ENCODE results near the gene FERMT3.

The FERMT3 gene

GRCh38 chr11:64247729-64248531, 41.4 kb downstream of the FERMT3 start:
- no peak for TF ChIP-seq TOX (CRISPR knock-in tag; IDR thresholded peaks at IDR 0.05; ENCODE audit: borderline replicate concordance)
- TF ChIP-seq ZFP3 (CRISPR knock-in tag; IDR thresholded peaks at IDR 0.05), result no peak
- TF ChIP-seq, protein P1, sequence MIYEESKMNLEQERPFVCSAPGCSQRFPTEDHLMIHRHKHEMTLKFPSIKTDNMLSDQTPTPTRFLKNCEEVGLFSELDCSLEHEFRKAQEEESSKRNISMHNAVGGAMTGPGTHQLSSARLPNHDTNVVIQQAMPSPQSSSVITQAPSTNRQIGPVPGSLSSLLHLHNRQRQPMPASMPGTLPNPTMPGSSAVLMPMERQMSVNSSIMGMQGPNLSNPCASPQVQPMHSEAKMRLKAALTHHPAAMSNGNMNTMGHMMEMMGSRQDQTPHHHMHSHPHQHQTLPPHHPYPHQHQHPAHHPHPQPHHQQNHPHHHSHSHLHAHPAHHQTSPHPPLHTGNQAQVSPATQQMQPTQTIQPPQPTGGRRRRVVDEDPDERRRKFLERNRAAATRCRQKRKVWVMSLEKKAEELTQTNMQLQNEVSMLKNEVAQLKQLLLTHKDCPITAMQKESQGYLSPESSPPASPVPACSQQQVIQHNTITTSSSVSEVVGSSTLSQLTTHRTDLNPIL (CRISPR knock-in tag; IDR thresholded peaks at IDR 0.05; ENCODE audit: low read depth), result no peak
- no peak for TF ChIP-seq TCF4 (CRISPR knock-in tag; IDR thresholded peaks at IDR 0.05; ENCODE audit: borderline replicate concordance)
- no peak for TF ChIP-seq CSDC2 (CRISPR knock-in tag; IDR thresholded peaks at IDR 0.05)
- TF ChIP-seq BACH2 (CRISPR knock-in tag; IDR thresholded peaks at IDR 0.05; ENCODE audit: borderline replicate concordance), result no peak
- no peak for TF ChIP-seq ISL1 (CRISPR knock-in tag; IDR thresholded peaks at IDR 0.05)
- TF ChIP-seq SNAI2 (CRISPR knock-in tag; IDR thresholded peaks at IDR 0.05), result no peak
- no peak for TF ChIP-seq RARB (CRISPR knock-in tag; IDR thresholded peaks at IDR 0.05)
- no peak for TF ChIP-seq ESRRG (CRISPR knock-in tag; IDR thresholded peaks at IDR 0.05)
- no peak for TF ChIP-seq PPARA (CRISPR knock-in tag; IDR thresholded peaks at IDR 0.05; ENCODE audit: borderline replicate concordance)
- no peak for ATAC-seq

DNA sequence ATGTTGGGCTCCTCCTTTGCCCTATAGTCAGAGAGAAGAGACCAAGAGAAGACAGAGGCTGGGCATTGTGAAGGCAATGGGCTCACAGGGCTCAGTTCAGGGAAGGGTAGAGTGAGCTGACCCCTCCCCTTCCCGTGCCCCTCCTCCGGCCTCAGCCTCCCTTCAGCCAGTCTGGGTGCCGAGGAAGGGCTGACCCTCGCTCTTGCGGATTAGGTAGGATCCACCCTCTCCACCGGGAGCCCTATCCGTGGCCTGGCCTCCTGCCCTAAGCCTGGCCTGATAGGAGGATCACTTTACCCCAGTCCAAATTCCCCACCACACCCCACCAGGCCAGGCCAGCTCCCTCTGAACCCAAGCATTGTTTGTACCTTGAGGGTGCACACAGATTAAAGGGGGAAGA, 42.1 kb downstream of the FERMT3 start:
- no peak for ATAC-seq
- TF ChIP-seq ZNF70 (CRISPR knock-in tag; IDR thresholded peaks at IDR 0.05), result no peak
- no peak for TF ChIP-seq BACH2 (CRISPR knock-in tag; IDR thresholded peaks at IDR 0.05; ENCODE audit: borderline replicate concordance)
- TF ChIP-seq TCF4 (CRISPR knock-in tag; IDR thresholded peaks at IDR 0.05; ENCODE audit: borderline replicate concordance), result no peak

GRCh38 chr11:64249038-64249437, 42.5 kb downstream of the FERMT3 start:
- TF ChIP-seq, protein P1 (CRISPR knock-in tag; IDR thresholded peaks at IDR 0.05; ENCODE audit: low read depth), result no peak
- ATAC-seq, result no peak

GRCh38 chr11:64249563-64250414, 43.3 kb downstream of the FERMT3 start:
- TF ChIP-seq ZFP30 (CRISPR knock-in tag; IDR thresholded peaks at IDR 0.05), result no peak
- TF ChIP-seq PPARA (CRISPR knock-in tag; IDR thresholded peaks at IDR 0.05; ENCODE audit: borderline replicate concordance), result no peak
- no peak for TF ChIP-seq BACH2 (CRISPR knock-in tag; IDR thresholded peaks at IDR 0.05; ENCODE audit: borderline replicate concordance)
- TF ChIP-seq OSR1 (CRISPR knock-in tag; IDR thresholded peaks at IDR 0.05), result no peak
- no peak for TF ChIP-seq ZNF70 (CRISPR knock-in tag; IDR thresholded peaks at IDR 0.05)
- no peak for TF ChIP-seq ARNTL (CRISPR knock-in tag; IDR thresholded peaks at IDR 0.05; ENCODE audit: borderline replicate concordance, low read depth)
- no peak for TF ChIP-seq SNAI2 (CRISPR knock-in tag; IDR thresholded peaks at IDR 0.05)
- no peak for TF ChIP-seq ESRRG (CRISPR knock-in tag; IDR thresholded peaks at IDR 0.05)
- no peak for TF ChIP-seq POU6F1 (CRISPR knock-in tag; IDR thresholded peaks at IDR 0.05; ENCODE audit: borderline replicate concordance, low read depth)
- TF ChIP-seq ZNF565 (CRISPR knock-in tag; conservative IDR thresholded peaks at IDR 0.05; ENCODE audit: low read depth), result no peak
- TF ChIP-seq CSDC2 (CRISPR knock-in tag; IDR thresholded peaks at IDR 0.05), result no peak
- TF ChIP-seq TSHZ2 (CRISPR knock-in tag; IDR thresholded peaks at IDR 0.05), result no peak
- no peak for TF ChIP-seq ISL1 (CRISPR knock-in tag; IDR thresholded peaks at IDR 0.05)
- ATAC-seq, result no peak
